Brain pericyte (primary cell): ENCODE results near the gene FGD6.
"Not testable (repeated sequence)": the region's sequence is repeated elsewhere in the genome, so short reads cannot be mapped to it uniquely, and the experiment has no call there.

ENCODE experiments used
- DNase-seq: peaks from one replicate; pipeline ENCODE4 v3.0.0-alpha.2; 2012; ENCODE audit warnings: low read depth, low spot score

The FGD6 gene

DNA sequence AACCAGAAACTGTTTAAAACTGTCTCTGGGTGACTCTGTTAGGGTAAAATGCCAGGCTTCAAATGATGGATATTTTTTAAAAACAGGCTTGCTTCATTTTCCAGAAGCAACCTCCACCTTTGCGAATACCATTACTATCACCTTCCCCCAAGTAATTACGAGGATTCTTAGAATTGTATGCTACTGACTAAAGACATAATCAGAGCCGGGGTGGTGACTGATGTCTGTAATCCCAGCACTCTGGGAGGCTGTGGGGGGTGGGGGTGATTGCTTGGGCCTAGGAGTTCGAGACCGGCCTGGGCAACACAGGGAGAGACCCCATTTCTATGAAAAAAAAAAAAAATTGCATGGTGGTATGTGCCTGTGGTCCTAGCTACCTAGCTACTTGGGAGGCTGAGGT, 38.3 kb downstream of the FGD6 start:
- no peak for DNase-seq

DNA sequence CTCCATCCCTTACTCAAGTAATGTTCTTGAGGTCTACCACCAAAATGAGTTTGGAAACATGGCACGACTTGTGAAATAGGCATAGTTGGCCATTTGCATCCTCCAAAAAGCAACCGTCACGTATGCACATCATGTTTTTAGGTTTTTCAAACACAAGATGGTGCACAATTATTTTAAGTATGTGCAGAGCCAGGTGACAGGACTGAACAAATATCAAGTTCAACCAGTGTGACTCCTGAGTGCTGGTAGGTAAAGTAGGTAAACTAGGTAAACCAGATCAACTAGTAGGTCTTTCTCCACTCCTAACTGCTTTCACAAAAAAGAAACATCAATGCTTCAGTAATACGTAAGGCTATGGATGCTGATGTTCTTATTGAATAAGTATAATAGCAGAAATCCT, 39.1 kb downstream of the FGD6 start:
- no peak for DNase-seq

DNA sequence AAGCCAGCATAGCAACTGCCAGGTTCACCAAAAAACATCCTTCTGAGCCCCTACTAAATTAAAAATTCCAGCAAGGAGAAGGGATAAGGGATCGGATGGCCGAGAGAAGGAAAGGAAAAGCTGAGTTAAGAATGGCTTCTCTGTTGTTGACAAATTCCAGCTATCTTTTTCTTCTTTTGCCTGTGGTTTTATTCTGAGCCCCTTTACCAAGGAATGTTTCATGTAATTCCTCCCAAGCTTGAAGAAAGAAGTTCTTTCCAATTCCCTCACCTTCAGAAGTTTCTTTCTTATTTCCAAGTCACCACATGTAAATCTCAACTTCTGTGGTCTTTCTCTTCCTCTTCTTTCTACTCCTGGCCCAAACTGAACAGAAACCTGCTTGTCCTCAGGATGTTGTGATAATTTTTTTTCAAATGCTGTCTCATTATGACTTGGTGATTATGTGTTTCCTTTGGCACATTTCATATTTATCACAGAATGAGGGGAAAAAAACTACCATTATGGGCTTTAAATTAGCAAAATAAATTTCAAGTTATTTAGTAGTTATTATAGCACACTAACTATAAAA, 40.0 kb downstream of the FGD6 start:
- DNase-seq, result no peak

DNA sequence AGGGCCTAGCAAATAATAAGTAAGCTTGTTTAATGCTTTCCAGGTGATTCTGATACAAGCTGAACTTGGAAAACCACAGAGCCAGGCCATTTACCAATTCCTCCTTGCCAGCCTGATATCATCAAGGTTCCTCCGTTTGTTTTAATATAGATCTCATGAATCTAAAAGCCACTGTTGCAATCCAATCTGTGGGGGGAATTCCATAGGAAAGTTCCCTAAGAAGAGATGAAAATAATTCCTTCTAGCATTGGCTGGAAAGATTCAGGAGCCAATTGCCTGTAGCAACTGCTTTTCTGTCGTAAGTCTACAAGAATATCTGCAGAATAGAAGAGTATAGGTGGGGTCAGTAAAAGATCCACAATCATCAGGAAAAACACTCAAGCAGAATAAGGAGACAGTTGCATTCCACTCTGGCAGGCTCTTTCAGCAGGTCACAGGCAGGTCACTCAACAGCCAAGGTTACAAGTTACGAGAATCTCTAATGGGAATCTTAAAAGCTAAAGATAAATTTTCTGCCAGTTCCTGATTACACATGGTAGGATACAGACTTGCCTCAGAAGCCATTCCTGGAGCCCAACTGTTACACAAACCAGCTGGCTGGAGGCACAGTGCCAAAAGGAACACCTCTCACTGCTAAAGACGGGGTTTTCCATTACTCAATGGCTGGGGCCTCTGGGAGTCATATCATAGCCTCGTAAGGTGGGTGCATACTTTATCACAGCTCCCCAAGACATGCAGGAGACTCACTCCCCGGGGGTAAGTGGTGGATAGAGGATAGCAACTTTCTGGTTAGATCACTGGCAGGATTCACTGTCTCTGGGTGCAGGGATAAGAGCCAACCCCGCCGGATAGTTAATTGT, 43.6 kb downstream of the FGD6 start:
- peak; percentile 21 for DNase-seq

DNA sequence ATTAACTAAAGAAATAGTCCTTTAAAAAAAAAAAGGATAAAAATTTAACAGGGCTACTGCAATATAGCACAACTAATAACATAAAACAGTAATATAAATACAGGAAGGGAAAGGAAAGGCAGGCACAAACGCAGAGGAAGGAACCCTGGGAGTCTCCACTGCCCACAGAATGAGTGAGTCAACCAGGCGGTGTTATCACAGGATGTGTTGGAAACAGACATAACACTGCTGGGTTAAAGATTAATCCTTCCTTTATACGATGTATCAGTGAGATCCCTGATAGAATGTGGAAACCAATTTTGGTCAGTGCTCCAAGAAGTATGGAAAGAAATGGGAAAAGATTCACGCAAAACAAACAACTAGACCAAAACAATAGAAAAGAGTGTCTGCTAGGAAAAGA, 47.9 kb downstream of the FGD6 start:
- DNase-seq, result peak; percentile 39

DNA sequence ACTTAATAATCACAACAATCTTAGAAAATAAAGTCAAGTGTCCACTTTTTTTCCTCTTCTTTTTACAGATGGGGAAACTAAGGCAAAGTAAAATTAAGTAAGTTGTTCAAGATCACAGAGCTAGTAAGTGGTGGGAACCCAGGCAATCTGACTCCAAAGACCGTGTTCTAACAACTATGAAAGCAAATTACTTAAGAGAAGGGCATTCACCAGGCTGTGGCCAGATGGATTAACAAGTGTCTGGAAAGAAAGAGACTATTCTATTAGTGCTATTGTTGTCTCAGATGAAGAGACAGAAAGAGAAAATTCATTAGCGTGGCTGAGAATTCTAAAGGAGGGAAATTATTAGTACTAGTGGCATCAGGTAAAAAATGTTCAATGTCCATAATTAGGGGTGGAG, 48.5 kb downstream of the FGD6 start:
- no peak for DNase-seq

DNA sequence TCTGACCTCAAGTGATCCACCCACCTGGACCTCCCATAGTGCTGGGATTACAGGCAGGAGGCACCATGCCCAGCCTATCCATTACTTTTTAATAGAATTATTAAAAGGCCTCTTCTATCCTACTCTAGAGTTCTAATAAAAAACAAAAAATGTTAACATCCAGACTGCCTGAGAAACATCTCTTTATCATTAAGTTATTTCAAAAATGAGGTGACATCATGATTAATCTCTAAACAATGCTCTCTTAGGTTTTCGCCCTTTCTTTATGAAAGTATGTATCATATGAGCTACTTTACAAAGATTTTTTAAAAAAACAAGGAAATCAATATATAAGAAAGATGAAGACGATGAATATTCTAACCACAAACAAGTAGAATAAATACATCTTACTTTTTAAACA, 52.6 kb downstream of the FGD6 start:
- DNase-seq, result no peak

DNA sequence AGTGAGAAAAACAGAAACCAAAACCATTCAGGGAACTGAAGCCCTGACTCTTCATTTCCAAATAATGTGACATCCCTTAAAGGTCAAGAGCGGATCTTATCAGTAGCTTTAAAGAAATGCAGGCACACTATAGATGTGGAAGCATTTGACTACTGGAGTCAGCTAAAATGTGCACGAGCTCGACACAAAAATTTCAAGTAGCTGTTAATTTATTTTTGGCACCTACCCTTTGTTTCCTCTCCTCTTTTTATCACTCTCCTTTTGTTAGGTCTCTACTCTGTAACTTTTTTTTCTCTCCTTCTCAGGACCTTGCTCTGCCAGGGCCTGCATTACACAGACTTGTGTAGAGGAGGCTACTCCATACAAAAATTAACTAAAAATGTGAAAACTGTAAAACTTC, 58.3 kb downstream of the FGD6 start:
- no peak for DNase-seq

DNA sequence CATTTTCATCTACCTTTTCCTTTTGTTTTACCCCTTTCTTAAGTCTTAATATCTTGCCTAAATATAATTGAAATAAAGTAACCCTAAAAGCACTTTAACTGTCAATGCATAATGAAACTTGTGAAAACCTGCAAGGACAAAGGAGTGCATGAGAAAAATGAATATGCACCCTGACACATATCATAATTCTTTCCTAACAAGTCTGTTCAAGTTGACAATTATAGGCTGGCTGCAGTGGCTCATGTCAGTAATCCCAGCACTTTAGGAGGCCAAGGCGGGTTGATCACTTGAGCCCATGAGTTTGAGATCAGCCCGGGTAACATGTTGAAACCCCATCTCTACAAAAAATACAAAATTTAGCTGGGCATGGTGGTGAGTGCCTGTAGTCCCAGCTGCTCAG, 65.4 kb downstream of the FGD6 start:
- DNase-seq, result no peak

DNA sequence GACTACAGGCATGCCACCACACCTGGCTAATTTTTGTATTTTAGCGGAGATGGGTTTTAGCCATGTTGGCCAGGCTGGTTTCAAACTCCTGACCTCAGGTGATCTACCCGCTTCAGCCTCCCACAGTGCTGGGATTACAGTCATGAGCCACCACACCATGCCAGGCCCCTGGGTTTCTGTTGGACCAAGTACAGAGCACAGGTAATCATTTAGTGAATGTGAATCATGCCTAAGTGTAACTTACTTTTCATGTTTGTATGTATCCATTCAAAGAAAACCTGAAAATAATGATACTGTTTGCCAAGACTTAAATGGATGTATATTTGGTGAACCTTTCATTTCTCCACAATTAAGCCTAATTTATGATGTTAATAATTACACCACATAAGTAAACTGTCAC, 65.9 kb downstream of the FGD6 start:
- DNase-seq, result no peak

DNA sequence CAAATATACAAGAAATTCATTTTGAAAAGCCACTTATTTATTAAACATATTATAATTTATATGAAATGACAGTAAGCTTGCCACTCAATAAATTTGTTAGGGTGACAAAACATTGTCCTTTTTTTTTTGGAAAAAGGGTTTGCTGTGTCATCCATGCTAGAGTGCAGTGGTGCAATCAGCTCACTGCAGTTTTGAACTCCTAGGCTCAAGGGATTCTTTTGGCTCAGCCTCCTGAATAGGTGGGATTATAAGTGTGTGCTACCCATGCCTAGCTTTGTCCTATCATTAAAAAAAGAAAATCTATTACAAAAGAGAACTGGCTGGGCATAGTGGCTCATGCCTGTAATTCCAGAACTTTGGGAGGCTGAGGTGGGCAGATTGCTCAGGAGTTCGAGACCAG, 66.8 kb downstream of the FGD6 start:
- DNase-seq, result no peak

DNA sequence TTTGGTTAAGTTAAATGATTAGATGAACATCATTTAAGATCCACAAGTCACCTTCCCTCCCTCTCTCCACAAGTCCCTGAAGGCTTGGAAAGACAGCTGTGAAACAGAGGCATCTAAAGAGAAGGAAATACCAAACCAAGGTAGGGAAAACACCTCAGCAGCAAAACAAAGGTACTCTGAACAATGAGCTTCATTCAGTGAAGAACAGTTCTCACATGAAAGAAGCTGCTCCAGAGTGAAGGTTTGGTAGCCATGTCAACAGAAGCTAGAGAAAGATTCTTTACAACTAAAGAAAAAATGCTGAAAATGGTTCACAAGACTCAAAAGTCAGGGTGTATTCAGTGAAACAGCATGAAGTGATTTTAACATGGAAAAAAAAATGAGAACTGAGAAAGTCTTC, 69.4 kb downstream of the FGD6 start:
- DNase-seq, result no peak

DNA sequence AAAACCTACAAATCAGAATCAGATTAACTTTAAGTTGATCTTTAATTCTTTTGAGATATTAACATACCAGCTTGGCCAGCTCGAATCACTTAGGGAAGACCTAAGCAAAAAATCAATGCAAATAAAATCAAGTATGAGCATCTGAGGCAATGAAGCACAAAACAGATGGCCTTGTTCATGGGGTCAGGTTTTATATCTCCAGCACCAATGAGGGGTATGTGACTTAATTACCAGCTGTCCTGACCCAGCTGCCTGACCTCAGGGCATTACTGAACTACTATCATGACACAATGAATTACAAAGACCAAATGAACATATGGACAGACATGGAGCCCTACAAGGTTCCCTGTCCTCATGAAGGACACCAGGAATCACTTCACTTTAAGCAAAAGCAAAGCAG, 70.5 kb downstream of the FGD6 start:
- DNase-seq, result no peak

DNA sequence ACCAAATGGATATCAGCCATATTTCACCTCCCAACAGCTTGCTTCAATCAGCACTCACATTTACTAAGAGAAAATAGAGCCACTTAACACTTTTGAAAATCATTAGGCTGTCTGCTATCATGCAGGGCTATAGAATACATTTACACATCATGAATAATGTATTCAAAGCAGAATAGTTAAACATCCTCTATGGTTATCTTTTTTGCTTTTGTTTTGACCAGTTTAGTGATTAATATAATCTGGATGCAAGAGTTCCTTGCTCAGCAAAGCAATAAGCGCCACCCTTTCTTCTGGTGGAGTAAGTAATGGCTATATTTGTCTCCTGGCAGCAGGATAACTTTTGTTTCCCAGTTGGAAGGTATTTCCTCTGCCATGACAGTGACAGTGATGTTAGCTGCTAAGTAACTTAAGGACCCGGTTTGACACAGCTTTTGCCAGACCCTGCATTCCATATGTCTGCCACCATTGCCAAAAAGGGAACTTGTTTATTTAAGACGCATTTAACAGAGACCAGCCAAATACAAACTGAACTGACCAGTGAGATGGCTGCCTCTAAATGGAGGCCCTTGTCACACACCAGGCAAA, 73.6 kb downstream of the FGD6 start:
- no peak for DNase-seq

DNA sequence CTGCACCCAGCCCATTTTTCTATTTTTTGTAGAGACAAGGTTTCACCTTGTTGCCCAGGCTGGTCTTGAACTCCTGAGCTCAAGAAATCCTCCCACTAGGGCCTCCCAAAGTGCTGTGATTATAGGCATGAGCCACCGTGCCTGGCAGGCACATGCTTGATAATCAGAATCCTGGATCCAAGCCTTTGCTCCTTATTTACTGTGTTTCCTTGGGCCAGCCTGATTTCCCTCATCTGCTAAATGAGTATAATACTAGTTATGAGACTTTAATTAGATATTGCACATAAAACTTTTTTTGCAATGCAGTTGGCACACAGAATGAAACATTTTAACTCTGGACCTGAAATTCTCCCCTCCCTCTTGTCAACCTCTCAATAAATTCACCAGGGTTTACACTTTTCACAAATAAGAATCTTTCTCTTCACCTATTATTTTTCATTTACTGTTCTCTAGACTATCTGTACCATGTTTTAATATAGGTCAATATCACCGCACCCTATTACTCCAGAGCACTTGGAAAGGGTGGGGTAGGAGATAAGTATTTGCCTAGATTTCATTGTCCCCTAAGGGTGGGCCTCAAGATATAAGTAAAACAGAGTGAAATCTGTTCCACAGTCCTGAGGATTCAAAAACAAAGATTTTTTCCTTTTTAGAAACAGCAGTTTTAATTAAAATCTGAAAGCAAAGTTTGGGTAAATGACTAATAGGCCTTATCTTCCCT, 74.7 kb downstream of the FGD6 start:
- no peak for DNase-seq

DNA sequence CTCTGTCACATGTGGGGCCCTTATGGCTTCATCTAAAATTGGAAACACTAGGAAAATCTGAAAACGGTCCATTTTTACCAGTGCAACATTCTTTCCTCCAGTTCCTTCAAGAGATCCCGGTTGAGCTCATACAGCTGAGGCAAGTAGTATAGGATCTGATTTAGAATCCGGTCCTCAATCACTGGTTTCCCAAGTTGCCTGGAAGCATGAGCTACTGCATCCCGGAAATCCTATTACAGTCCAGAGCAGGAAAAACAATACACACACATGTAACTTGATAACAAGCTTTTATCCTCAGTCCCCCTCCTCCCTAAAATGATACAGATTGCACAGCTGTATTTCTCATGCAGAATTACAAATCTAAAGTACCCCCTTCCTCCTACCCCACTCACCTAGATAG, 76.0 kb downstream of the FGD6 start:
- no peak for DNase-seq

DNA sequence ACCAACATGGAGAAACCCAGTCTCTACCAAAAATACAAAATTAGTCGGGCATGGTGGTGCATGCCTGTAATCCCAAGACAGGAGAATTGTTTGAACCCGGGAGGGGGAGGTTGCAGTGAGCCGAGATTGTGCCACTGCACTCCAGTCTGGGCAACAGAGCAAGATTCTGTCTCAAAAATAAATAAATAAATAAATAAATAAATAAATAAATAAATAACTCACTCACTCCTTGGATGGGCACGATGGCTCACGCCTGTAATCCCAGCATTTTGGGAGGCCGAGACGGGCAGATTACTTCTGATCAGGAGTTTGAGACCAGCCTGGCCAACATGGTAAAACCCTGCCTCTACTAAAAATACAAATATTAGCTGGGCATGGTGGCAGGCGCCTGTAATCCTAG, 79.2 kb downstream of the FGD6 start:
- not testable (repeated sequence) for DNase-seq

DNA sequence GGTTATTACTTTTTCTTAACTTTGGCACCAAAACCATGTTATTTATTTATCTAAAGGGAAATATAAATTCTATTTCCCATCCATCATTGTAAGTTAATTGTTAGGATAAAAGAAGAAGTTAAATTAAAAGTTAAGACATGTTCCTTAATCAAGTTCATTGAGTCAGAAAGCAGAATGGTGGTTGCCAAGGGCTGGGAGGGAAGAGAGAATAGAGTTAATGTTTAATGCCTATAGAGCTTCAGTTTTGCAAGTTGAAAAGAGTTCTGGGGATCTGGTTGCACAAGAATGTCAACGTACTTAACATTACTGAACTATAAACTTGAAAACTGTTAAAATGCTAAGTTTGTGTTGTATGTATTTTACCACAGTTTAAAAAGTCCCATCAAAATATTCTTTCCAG, 80.7 kb downstream of the FGD6 start:
- DNase-seq, result no peak

DNA sequence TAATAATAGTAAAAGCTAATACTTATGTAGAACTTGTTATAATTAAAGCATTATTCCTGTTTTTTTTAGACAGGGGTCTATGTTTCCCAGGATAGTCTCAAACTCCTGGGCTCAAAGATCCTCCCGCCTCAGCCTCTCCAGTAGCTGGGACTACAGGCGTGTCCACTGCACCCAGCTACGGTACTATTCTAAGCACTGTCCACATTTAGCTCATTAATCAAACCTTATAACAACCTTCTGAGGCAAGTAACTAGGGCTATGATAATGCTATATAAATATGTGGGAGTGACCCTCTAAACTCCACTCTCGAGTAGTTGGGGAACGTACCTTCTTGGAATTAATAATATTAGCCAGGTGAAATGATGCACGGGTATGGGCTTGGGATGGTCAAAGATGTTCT, 83.2 kb downstream of the FGD6 start:
- no peak for DNase-seq

DNA sequence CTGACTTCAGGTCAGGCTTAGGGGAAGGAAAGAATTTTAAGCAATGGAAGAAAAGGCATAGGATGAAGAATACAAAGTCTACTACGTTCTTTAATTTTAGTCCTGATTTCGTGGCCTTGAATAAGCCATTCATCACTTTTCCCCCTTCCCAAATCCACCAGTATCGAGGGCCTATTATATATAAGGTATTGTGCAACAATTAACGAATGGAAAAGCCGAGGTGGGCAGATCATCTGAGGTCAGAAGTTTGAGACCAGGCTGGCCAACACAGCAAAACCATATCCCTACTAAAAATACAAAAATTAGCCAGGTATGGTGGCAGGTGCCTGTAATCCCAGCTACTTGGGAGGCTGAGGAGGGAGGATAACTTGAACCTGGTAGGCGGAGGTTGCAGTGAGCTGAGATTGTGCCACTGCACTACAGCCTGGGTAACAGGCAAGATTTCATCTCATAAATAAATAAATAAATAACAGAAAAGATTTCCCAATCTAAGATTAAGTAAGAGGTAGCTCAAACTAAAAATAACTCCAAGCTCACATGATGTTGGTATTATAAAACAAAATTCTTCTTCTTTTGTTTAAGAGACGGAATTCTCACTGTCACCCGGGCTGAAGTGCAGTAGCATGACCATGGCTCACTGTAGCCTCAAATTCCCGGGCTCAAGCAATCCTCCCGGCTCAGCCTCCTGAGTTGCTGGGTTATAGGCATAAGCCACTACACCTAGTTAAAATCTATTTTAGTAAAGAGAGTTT, 85.5 kb downstream of the FGD6 start:
- DNase-seq, result no peak

DNA sequence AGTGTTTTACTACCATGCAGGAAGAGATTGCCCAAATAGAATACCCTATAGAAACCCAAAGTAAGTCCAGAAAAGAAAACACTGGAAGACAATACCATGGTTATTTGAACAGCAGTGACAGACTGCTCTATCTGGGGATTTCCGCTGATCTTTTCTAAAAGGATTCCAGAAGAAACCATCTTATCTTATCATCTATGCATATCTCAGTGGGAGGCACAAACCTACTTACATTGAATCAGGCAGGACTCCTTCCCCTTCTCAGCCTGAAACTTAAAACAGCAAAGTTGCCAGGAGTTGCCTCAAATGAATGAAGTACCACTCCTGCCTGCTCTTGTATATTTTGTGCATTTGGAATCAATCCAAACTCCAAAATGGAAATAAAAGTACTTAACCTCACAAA, 87.2 kb downstream of the FGD6 start:
- DNase-seq, result no peak

DNA sequence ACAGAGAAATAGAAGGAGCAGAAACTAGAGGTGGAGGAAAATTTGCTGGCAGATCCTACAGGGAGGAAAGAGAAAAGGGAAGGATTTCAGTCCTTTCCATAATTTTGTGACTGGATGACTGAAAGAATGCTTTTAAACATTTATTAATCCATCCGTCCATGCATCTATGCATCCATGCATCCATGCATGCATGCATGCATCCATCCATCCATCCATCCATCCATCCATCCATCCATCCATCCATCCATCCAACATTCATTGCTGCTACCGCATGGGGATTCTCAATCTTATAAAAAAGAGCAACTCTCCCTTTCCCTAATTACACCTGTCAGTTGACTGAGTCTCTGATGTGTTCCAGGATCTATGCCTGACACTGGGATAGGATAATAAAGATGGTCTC, 88.2 kb downstream of the FGD6 start:
- no peak for DNase-seq
